Activated CD4-positive, alpha-beta T cell treated with anti-CD3 and anti-CD28 coated beads, Interleukin-2, amount 50 U/mL, for 24 hours (primary cell): ENCODE measurements around the gene ATP10A.

Experiments
- DNase-seq, 2 donors: peaks; one replicate each; pipeline ENCODE4 v3.0.0-alpha.2; 2020; ENCODE audit warnings: low read depth in 1 of 2, low spot score in 1 of 2

ATP10A gene

GRCh38 chr15:25727116-25727515 is 136.0 kb downstream of the ATP10A start:
- DNase-seq: no peak

- DNase-seq: no peak
Observed at GRCh38 chr15:25725758-25726157, 137.4 kb downstream of the ATP10A start.

- DNase-seq: no peak
Observed at GRCh38 chr15:25724899-25725298, 138.2 kb downstream of the ATP10A start.

DNA sequence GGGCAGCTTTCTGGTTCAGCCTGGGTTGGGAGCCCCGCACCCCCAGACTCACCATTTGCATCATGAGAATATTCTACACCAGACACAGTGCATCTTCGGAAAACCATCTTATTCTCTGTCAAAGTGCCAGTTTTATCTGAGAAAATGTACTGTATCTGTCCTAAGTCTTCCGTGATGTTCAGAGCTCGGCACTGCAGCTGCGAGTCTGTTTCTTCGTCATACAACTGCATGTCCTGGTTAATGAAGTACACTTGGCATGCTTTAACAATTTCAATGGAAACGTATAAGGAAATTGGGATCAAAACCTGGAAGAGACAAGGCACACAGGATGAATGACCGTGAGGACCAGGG is 141.5 kb downstream of the ATP10A start:
- no peak for DNase-seq

- DNase-seq: no peak
Observed at GRCh38 chr15:25719101-25719985, 143.8 kb downstream of the ATP10A start.

GRCh38 chr15:25718597-25718996 is 144.5 kb downstream of the ATP10A start:
- no peak for DNase-seq

DNA sequence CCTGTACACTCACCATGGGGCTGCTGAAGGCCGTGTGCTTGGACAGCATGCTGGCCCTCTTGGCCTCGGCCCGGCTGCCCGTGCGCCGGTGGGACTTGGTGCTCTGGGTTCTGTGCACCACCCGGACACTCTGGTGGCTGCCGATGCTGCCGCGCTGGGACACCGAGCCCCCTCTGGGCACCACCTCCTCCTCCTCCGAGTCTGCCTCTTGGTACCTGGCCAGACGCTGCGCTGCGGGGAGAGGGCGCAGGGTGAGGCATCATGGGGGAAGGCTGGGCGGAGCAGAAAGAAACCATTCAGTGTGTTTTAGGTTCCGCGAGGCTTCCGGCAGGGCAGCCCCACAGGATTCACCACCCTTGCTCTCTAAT is 145.0 kb downstream of the ATP10A start:
- no peak for DNase-seq

- DNase-seq: no peak
Observed at GRCh38 chr15:25717457-25718168, 145.5 kb downstream of the ATP10A start.

DNA sequence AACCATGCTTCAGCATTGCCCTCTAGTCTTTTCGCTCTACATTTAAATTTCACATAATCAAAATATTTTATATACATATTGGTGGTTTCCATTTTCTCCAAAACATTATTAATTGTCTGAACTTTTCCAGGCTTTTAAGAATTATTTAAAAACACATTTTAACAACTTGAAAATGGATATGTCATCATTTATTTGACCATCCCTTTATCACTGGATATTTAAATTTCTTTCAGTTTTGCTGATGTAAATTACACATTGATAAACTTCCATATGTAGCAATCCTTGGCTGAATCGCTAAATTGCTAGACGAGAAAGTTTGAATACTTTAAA is 146.0 kb downstream of the ATP10A start:
- no peak for DNase-seq

- no peak for DNase-seq
Observed at GRCh38 chr15:25716414-25717126, 146.6 kb downstream of the ATP10A start.

- DNase-seq: no peak
Observed at GRCh38 chr15:25715536-25716413, 147.4 kb downstream of the ATP10A start.

DNA sequence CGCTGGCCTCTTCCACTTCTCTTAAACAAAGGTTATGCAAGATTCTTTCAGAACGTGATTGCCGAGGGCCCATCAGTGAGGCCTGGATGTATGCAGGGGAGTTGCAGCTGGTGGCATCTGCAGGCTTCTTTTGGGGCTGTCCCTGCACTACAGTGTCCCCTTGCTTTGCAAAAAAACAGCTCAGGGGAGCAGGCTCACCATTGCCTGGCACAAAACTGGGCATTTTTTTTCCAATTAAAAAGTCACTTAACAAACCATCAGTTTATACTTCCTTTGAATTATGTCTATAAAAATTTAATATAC is 148.6 kb downstream of the ATP10A start:
- DNase-seq: no peak

GRCh38 chr15:25713736-25714537 is 149.2 kb downstream of the ATP10A start:
- no peak for DNase-seq

- no peak for DNase-seq
Observed at GRCh38 chr15:25712961-25713355, 150.2 kb downstream of the ATP10A start.

GRCh38 chr15:25712192-25712960 is 150.8 kb downstream of the ATP10A start:
- no peak for DNase-seq

DNA sequence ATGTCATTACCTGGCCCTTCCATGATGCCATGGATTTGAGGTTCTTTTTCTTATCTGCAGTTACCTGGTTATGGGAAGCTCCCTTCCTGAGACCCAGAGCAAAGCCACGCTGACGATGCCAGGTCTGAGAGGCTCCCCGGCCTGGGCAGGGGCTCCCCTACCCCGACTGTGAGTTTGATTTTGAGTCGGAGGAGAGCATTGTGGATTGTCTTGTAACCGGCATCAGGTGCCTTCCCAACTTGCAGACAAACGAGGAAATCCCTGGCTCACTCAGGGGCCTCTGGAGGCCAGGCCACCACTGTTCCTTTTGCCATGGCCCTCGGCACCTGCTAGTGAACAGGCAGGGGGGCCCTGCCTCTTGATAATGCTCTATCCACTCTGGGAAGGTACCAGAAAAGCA is 151.4 kb downstream of the ATP10A start:
- no peak for DNase-seq

GRCh38 chr15:25711164-25711563 is 152.0 kb downstream of the ATP10A start:
- no peak for DNase-seq

DNA sequence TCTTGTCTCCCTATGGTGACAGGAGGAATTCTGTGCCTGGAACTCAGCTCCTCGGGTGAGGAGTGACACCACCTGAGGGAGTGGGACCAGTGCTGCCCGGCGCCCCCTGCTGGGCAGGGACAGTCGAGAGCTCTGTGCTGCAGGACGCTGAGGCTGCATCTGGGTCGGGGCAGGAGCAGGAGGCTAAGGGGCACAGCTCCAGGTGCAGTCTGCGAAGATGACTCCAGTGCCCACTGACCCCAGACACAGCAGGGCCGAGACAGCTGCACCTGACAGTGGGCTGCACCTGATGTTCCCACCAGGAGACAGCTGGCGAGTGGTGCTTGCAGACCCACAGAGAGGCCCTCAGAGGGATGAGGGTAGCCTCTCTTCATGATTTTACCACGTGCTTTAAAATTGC is 152.9 kb downstream of the ATP10A start:
- peak; percentile 28 to 37 for DNase-seq

GRCh38 chr15:25709437-25710159 is 153.5 kb downstream of the ATP10A start:
- DNase-seq: no peak
